Loucy (cell line): ENCODE data around the gene TSEN54.

Source experiments
- H2AFZ ChIP-seq: fragments of 200-600 bp; sonication (generic); 2 replicates; pipeline ENCODE4 v1.6.0; 2016; ENCODE audit warnings: antibody characterized with exemption, mild to moderate bottlenecking, low read length, moderate library complexity
- H3F3A ChIP-seq: fragments of 200-600 bp; 2 replicates; pipeline ENCODE4 v1.6.0; 2016; ENCODE audit warnings: antibody characterized with exemption, low read depth, mild to moderate bottlenecking
- H3K27me3 ChIP-seq: fragments of 200-600 bp; sonication (generic); 2 replicates; pipeline ENCODE4 v1.6.1; 2014; ENCODE audit warnings: low read length, mild to moderate bottlenecking; ENCODE audit not compliant: insufficient read depth, poor library complexity, severe bottlenecking
- H3K36me3 ChIP-seq: fragments of 200-600 bp; sonication (generic); 2 replicates; pipeline ENCODE4 v1.6.1; 2016; ENCODE audit warnings: low read length; ENCODE audit not compliant: insufficient read depth
- H3K4me1 ChIP-seq: fragments of 200-600 bp; sonication (generic); 2 replicates; pipeline ENCODE4 v1.5.1; 2014; ENCODE audit warnings: low read length, mild to moderate bottlenecking; ENCODE audit not compliant: insufficient read depth, poor library complexity, severe bottlenecking
- H3K4me2 ChIP-seq: fragments of 200-600 bp; sonication (generic); 2 replicates; pipeline ENCODE4 v1.6.0; 2014; ENCODE audit warnings: antibody characterized with exemption, low read length, low read depth, mild to moderate bottlenecking; ENCODE audit not compliant: poor library complexity, severe bottlenecking
- H3K4me3 ChIP-seq: fragments of 200-600 bp; sonication (generic); 2 replicates; pipeline ENCODE4 v1.5.1; 2014; ENCODE audit warnings: low read length, mild to moderate bottlenecking, mixed read lengths; ENCODE audit not compliant: poor library complexity, severe bottlenecking
- H3K79me2 ChIP-seq: fragments of 200-600 bp; sonication (generic); 2 replicates; pipeline ENCODE4 v1.6.1; 2014; ENCODE audit warnings: low read length; ENCODE audit not compliant: insufficient read depth
- H3K9ac ChIP-seq: fragments of 200-600 bp; sonication (generic); 2 replicates; pipeline ENCODE4 v1.6.0; 2014; ENCODE audit warnings: mild to moderate bottlenecking, low read depth, low read length, moderate library complexity; ENCODE audit not compliant: poor library complexity, severe bottlenecking
- H3K9me2 ChIP-seq: fragments of 200-600 bp; sonication (generic); replicated peaks from 2 replicates; pipeline ENCODE4 v1.6.1; 2016; ENCODE audit warnings: low read depth, low read length, mixed read lengths
- H3K9me3 ChIP-seq: fragments of 200-600 bp; sonication (generic); 2 replicates; pipeline ENCODE4 v1.6.1; 2014; ENCODE audit warnings: mild to moderate bottlenecking, antibody characterized with exemption, low read length, low read depth; ENCODE audit not compliant: insufficient read depth
- H4K20me1 ChIP-seq: fragments of 200-600 bp; sonication (generic); 2 replicates; pipeline ENCODE4 v1.6.0; 2014; ENCODE audit warnings: antibody characterized with exemption, low read length, mild to moderate bottlenecking; ENCODE audit not compliant: insufficient read depth, poor library complexity, severe bottlenecking
- EZH2phosphoT487 ChIP-seq: fragments of 200-600 bp; IDR thresholded peaks from 2 replicates; pipeline ENCODE4 v1.6.1; 2018; ENCODE audit warnings: antibody characterized with exemption, mild to moderate bottlenecking, moderate library complexity, borderline replicate concordance
- TF ChIP-seq, protein P1 (sequence below): fragments of 200-600 bp; sonication (generic); conservative IDR thresholded peaks from 2 replicates; pipeline ENCODE4 v1.5.1; 2014; ENCODE audit warnings: mild to moderate bottlenecking, antibody characterized with exemption, low read length

The TSEN54 gene

DNA sequence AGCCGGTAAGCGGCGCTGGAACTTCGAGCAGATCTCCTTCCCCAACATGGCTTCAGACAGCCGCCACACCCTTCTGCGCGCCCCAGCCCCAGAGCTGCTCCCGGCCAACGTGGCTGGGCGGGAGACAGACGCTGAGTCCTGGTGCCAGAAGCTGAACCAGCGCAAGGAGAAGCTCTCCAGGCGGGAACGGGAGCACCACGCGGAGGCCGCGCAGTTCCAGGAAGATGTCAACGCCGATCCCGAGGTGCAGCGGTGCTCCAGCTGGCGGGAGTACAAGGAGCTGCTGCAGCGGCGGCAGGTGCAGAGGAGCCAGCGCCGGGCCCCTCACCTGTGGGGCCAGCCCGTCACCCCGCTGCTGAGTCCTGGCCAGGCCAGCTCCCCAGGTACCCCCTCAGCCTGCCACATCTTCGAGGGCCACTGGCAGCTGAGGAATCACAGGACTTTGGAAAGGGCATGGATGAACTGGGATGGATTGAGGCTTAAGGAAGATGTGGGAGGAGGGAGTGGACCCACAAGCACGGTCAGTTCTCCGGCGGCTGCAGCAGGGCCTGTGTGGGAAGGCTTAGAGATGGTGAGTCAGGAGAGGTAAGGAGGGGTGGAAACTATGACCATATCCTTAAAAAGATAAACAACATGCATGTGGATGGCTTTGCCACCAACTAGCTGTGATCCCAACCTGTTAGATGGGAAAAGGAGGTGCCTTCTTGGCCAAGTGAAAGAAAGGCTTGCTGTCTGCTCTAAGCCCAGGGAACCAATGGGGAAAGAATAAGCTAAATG, 5.8 kb downstream of the TSEN54 start:
- peaks cover 10% of the 10 kb centered on the region for H4K20me1 ChIP-seq
- no peaks in the 10 kb centered on the region for H3K9me2 ChIP-seq
- peaks cover 19% of the 10 kb centered on the region for H3K4me1 ChIP-seq
- no peaks in the 10 kb centered on the region for H3K9me3 ChIP-seq
- peaks cover 6% of the 10 kb centered on the region; the same call in 1 of the 2 replicates for H3K79me2 ChIP-seq
- TF ChIP-seq EZH2phosphoT487 = no peak
- TF ChIP-seq, protein P1, sequence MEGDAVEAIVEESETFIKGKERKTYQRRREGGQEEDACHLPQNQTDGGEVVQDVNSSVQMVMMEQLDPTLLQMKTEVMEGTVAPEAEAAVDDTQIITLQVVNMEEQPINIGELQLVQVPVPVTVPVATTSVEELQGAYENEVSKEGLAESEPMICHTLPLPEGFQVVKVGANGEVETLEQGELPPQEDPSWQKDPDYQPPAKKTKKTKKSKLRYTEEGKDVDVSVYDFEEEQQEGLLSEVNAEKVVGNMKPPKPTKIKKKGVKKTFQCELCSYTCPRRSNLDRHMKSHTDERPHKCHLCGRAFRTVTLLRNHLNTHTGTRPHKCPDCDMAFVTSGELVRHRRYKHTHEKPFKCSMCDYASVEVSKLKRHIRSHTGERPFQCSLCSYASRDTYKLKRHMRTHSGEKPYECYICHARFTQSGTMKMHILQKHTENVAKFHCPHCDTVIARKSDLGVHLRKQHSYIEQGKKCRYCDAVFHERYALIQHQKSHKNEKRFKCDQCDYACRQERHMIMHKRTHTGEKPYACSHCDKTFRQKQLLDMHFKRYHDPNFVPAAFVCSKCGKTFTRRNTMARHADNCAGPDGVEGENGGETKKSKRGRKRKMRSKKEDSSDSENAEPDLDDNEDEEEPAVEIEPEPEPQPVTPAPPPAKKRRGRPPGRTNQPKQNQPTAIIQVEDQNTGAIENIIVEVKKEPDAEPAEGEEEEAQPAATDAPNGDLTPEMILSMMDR = no peak
- 0 out of 2 replicates have a peak, but pooled peaks cover 3% of the 10 kb centered on the region for H3F3A ChIP-seq
- H3K27me3 ChIP-seq = no peaks in the 10 kb centered on the region
- H2AFZ ChIP-seq = no peak overlapping the region
- H3K9ac ChIP-seq = no peak overlapping the region
- H3K4me3 ChIP-seq = no peak overlapping the region
- H3K4me2 ChIP-seq = no peak overlapping the region
- H3K36me3 ChIP-seq = no peaks in the 10 kb centered on the region

DNA sequence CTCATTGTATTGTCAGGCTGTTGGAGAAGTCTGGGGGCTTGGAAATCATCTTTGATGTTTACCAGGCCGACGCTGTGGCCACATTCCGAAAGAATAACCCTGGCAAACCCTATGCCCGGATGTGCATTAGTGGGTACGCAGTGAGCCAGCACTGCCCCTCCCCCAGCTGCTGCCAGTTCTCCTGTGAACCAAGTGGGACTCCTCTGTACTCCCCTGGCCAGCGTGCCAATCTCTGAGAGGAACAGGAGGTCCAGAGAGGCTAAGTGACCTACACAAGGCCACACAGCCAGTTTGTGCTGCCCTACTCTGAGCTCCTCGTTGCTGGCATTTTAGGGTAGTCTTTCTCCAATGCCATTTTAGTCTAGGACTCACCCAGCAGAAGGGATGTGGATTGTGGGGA, 7.3 kb downstream of the TSEN54 start:
- no peaks in the 10 kb centered on the region for H3K9me2 ChIP-seq
- H3K36me3 ChIP-seq = no peaks in the 10 kb centered on the region
- no peaks in the 10 kb centered on the region for H3K9me3 ChIP-seq
- no peaks in the 10 kb centered on the region for H3K27me3 ChIP-seq
- 0 out of 2 replicates have a peak, but pooled peaks cover 3% of the 10 kb centered on the region for H3F3A ChIP-seq
- TF ChIP-seq, protein P1 = no peak
- no peak for TF ChIP-seq EZH2phosphoT487
- H3K79me2 ChIP-seq = no peaks in the 10 kb centered on the region
- no peak overlapping the region for H3K4me2 ChIP-seq
- no peak overlapping the region for H3K4me3 ChIP-seq
- H3K9ac ChIP-seq = no peak overlapping the region
- no peak overlapping the region for H2AFZ ChIP-seq
- H4K20me1 ChIP-seq = no peaks in the 10 kb centered on the region
- H3K4me1 ChIP-seq = peaks cover 4% of the 10 kb centered on the region

DNA sequence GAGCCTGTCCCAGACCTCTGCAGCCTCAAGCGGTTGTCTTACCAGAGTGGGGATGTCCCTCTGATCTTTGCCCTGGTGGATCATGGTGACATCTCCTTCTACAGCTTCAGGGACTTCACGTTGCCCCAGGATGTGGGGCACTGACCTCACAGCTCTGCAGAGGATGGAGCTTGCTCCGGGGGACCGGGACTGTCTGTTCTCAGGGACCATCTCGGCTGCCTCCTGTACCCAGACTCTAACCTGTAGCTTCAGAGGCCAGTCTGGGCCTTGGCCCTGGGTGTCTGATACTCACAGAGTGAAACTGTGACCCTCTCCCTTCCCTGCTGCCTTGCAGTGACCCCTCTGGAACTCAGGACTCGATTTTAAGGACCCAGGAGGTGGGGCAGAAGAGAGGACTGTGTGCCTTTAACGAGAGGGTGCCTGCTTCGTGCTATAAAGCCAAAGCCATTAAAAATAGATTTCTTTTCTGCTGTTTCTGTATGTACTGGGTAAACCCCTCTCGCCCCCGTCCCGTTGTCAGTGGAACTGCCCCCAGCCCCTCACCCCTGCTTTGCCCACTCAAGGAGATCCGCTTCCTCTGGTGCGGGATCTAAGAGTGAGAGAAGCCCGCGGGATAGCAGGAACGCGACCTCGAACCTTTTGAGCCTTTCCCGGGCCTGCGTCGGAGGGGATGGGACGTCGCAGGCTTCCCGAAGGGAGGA, 8.1 kb downstream of the TSEN54 start:
- Histone ChIP-seq H3K4me2 (no peak overlapping the region), H4K20me1 (no peaks in the 10 kb centered on the region), H3K9me3 (no peaks in the 10 kb centered on the region), H3K79me2 (no peaks in the 10 kb centered on the region), H3K4me1 (no peaks in the 10 kb centered on the region), H2AFZ (no peak overlapping the region), H3K9ac (no peak overlapping the region), H3K27me3 (no peaks in the 10 kb centered on the region), H3K36me3 (no peaks in the 10 kb centered on the region), H3F3A (0 out of 2 replicates have a peak, but pooled peaks cover 3% of the 10 kb centered on the region), H3K9me2 (no peaks in the 10 kb centered on the region), H3K4me3 (no peak overlapping the region)
- TF ChIP-seq EZH2phosphoT487 = no peak
- TF ChIP-seq, protein P1 = no peak
